HEK293T (cell line): ENCODE results near the gene CCDC102A.
"Not testable (repeated sequence)": the region's sequence is repeated elsewhere in the genome, so short reads cannot be mapped to it uniquely, and the experiment has no call there.

Experiments used
- CTCF ChIA-PET: fragments of 350-600 bp; formaldehyde crosslinking; extraction: SDS; loops from one replicate; lab custom pipeline; 2021; ENCODE audit warnings: antibody characterized with exemption, inconsistent platforms; lab: Yijun Ruan, JAX
- POLR2A ChIA-PET: fragments of 350-600 bp; formaldehyde crosslinking; extraction: SDS; loops from one replicate; lab custom pipeline; 2020; ENCODE audit warnings: antibody characterized with exemption, inconsistent platforms; lab: Yijun Ruan, JAX
- DNase-seq: peaks from one replicate; pipeline ENCODE4 v3.0.0; 2012; ENCODE audit warnings: mixed read lengths; ENCODE audit errors: extremely low spot score
- ARNT ChIP-seq: fragments of 450-650 bp; IDR thresholded peaks from 2 replicates; pipeline ENCODE4 v1.6.1; 2017; ENCODE audit warnings: mild to moderate bottlenecking
- BHLHE40 ChIP-seq: fragments of 450-650 bp; IDR thresholded peaks from 2 replicates; pipeline ENCODE4 v1.6.1; 2016; ENCODE audit warnings: mild to moderate bottlenecking, moderate library complexity, borderline replicate concordance
- CTBP1 ChIP-seq: fragments of 450-650 bp; IDR thresholded peaks from 2 replicates; pipeline ENCODE4 v1.6.1; 2016; ENCODE audit warnings: borderline replicate concordance
- ELF4 ChIP-seq: fragments of 450-650 bp; IDR thresholded peaks from 2 replicates; pipeline ENCODE4 v1.6.1; 2017; ENCODE audit warnings: antibody characterized with exemption
- FOXA1 ChIP-seq: fragments of 450-650 bp; IDR thresholded peaks from 2 replicates; pipeline ENCODE4 v1.6.1; 2016; ENCODE audit warnings: mild to moderate bottlenecking
- FOXK2 ChIP-seq: fragments of 450-650 bp; IDR thresholded peaks from 2 replicates; pipeline ENCODE4 v1.6.1; 2016; ENCODE audit warnings: mild to moderate bottlenecking
- FOXM1 ChIP-seq: fragments of 450-650 bp; IDR thresholded peaks from 2 replicates; pipeline ENCODE4 v1.6.1; 2017; ENCODE audit warnings: mild to moderate bottlenecking, borderline replicate concordance
- HDGF ChIP-seq: fragments of 450-650 bp; IDR thresholded peaks from 2 replicates; pipeline ENCODE4 v1.6.1; 2017; ENCODE audit warnings: antibody characterized with exemption, borderline replicate concordance
- L3MBTL2 ChIP-seq: fragments of 450-650 bp; conservative IDR thresholded peaks from 2 replicates; pipeline ENCODE4 v1.6.1; 2016; ENCODE audit warnings: mild to moderate bottlenecking
- LEF1 ChIP-seq: fragments of 450-650 bp; IDR thresholded peaks from 2 replicates; pipeline ENCODE4 v1.6.1; 2017; ENCODE audit warnings: mild to moderate bottlenecking, borderline replicate concordance
- NFRKB ChIP-seq: fragments of 450-650 bp; IDR thresholded peaks from 2 replicates; pipeline ENCODE4 v1.6.1; 2016; ENCODE audit warnings: mild to moderate bottlenecking, moderate library complexity
- SP1 ChIP-seq: fragments of 450-650 bp; IDR thresholded peaks from 2 replicates; pipeline ENCODE4 v1.6.1; 2017
- SUZ12 ChIP-seq: fragments of 450-650 bp; IDR thresholded peaks from 2 replicates; pipeline ENCODE4 v1.6.1; 2016; ENCODE audit warnings: mild to moderate bottlenecking
- TARDBP ChIP-seq: fragments of 450-650 bp; IDR thresholded peaks from 2 replicates; pipeline ENCODE4 v1.6.1; 2016
- ZNF384 ChIP-seq: fragments of 450-650 bp; IDR thresholded peaks from 2 replicates; pipeline ENCODE4 v1.6.1; 2016
- TF ChIP-seq, protein P1 (sequence below): fragments of 450-650 bp; IDR thresholded peaks from 2 replicates; pipeline ENCODE4 v1.6.1; 2016

Gene CCDC102A

DNA sequence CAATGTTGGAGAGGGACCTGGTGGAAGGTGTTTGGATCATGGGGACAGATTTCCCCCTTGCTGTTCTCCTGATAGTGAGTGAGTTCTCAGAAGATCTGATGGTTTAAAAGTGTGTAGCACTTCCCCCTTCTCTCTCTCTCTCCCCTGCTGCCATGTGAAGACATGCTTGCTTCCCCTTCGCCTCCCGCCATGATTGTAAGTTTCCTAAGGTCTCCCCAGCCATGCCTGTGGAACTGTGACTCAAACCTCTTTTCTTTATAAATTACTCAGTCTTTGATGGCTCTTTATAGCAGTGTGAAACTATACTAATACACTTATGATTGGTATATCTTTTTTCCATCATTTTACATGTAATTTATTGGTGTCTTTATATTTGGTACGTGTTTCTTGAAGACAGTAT is 19.5 kb upstream of the CCDC102A start:
- TF ChIP-seq, protein P1, sequence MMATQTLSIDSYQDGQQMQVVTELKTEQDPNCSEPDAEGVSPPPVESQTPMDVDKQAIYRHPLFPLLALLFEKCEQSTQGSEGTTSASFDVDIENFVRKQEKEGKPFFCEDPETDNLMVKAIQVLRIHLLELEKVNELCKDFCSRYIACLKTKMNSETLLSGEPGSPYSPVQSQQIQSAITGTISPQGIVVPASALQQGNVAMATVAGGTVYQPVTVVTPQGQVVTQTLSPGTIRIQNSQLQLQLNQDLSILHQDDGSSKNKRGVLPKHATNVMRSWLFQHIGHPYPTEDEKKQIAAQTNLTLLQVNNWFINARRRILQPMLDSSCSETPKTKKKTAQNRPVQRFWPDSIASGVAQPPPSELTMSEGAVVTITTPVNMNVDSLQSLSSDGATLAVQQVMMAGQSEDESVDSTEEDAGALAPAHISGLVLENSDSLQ: no peak
- TF ChIP-seq SP1: no peak
- no peak for TF ChIP-seq BHLHE40
- no peak for DNase-seq
- ChIA-PET POLR2A (no interaction called here), CTCF (no interaction called here)

DNA sequence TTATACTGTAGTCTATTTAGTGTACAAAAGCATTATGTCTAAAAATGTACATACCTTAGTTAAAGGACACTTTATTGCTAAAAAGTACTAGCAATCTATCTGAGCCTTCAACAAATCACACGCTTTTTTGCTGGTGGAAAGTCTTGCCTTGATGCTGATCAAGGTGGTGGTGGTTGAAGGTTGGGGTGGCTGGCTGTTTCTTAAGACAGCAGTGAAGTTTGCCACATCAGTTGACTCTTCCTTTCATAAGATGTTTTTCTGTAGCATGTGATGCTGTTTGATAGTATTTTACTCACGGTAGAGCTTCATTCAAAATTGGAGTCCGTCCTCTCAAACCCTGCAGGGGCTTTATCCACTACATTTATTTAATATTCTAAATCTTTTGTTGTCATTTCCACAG is 14.7 kb upstream of the CCDC102A start:
- POLR2A ChIA-PET: no interaction called here
- TF ChIP-seq HDGF (no peak), FOXA1 (no peak), TARDBP (no peak), LEF1 (no peak), BHLHE40 (no peak), ELF4 (no peak), L3MBTL2 (no peak), NFRKB (no peak), CTBP1 (no peak)
- TF ChIP-seq, protein P1: no peak
- DNase-seq: no peak
- CTCF ChIA-PET: no interaction called here

DNA sequence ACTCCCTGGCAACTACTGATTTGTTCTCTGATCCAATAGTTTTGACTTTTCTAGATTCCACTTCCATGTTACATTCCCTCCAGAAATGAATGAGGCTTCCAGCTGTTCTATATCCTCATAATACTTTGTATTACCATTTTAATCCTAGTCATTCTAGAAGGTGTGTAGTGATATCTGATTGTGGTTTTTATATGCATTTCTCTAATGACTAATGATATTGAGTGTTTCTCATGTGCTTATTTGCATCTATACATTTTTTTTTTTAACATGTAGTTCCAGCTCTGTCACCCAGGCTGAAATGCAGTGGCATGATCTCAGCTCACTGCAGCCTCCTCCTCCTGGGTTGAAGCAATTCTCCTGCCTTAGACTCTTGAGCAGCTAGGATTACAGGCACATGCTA is 13.4 kb upstream of the CCDC102A start:
- DNase-seq: no peak
- CTCF ChIA-PET: no interaction called here
- TF ChIP-seq FOXA1 (no peak), HDGF (no peak), ARNT (no peak)
- POLR2A ChIA-PET: interaction anchor here (0.8 kb wide), 1 partner anchor 64 kb away, joined by 3 read pairs; the partner anchor contains the start of gene DOK4

DNA sequence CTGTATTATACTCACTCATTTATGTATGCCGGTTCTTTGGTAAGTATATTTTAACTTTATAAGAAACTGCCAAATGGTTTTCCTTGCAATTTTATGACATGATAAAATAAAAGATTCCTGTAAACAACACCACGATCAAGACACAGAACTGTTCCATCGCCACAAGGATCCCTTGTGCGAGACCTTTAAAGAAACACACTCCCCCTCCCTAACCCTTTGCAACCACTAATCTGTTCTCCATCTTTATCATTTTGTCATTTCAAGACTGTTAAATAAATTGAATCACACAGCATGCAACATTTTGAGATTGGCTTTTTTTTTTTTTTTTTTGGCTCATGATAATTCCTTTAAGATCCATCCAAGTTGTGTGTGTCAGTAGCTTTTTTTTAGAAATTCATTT is 12.0 kb upstream of the CCDC102A start:
- TF ChIP-seq ZNF384: 0 out of 2 replicates have a peak, but pooled peaks have one; percentile 13
- TF ChIP-seq FOXK2: no peak
- POLR2A ChIA-PET: no interaction called here
- DNase-seq: no peak
- CTCF ChIA-PET: interaction anchor here (0.7 kb wide), 1 partner anchor 26 kb away, joined by 3 read pairs; no protein-coding TSS in a partner anchor

DNA sequence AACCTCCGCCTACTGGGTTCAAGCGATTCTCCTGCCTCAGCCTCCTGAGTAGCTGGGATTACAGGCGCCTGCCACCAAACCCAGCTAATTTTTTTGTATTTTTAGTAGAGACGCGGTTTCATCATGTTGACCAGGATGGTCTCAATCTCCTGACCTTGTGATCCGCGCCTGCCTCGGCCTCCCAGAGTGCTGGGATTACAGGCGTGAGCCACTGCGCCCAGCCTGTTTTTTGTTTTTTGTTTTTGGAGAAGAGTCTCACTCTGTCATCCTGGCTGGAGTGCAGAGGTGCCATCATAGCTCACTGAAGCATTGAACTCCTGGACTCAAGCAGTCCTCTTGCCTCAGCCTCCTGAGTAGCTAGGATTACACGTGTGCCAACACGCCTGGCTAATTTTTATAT is 11.2 kb upstream of the CCDC102A start:
- POLR2A ChIA-PET, DNase-seq, CTCF ChIA-PET: not testable (repeated sequence)

DNA sequence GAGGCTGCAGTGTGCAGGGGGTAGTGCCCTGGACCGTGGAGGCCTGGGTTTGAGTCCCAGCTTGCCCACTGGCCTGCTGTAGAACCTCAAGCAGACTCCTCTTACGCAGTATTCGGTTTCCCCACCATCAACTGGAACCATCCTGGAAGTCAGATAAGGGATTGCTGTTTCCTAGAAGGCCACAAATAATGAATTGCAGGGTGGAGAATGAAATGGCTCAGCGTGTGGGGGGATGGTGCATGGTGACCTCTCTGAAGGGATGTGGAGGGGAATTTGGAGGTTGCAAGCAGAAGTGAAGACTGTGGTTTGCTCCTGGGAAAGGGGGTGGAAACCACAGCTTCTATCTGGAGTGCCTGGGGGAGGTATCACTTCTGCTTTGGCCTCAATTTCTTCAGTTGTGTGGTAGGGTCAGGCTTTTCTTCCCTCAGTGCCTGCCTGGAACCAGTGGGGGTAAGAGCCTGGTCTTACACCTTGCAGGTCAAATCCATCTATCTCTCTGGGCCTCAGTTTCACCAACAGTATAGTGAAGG is 7.8 kb upstream of the CCDC102A start:
- TF ChIP-seq L3MBTL2: no peak
- no peak for TF ChIP-seq FOXK2
- TF ChIP-seq HDGF: no peak
- no peak for TF ChIP-seq SP1
- no peak for TF ChIP-seq CTBP1
- TF ChIP-seq FOXA1: no peak
- no peak for TF ChIP-seq ARNT
- TF ChIP-seq FOXM1: no peak
- TF ChIP-seq ZNF384: no peak
- ChIA-PET POLR2A (no interaction called here), CTCF (no interaction called here)
- peak; percentile 1 for DNase-seq

DNA sequence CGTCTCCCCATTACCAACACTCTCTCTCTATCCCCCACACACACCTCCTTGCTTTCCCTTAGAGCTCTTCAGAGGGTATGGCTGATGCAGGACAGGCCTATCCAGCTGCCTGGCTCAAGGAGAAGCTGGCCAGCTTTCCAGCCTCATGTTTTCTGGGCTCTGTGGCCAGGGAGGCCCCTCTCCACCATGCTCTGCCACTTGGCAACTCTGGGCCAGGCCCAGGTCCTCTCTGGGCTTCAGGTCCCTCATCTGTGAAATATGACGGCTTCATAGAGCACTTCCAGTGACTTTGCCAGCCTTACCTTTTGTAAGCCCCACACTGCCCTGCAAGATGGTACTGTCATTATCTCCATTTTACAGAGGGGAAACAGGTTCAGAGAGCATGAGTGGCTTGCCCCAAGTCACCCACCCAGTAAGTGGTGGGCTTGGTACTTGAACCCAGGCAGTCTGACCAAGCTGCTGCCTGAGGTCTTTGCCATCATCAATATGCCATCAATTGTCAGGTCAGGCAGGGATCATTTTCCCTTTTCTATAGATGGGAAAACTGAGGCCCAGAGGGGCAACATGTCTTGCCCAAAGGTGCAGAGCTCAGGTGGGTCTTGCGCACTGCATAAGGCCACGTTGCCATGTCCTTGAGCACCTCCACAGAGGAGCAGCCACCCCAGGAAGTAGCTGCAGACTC is 5.5 kb upstream of the CCDC102A start:
- no peak for DNase-seq
- ChIA-PET CTCF (no interaction called here), POLR2A (interaction anchor here (1.0 kb wide), 1 partner anchor 34 kb away, joined by 4 read pairs; no protein-coding TSS in a partner anchor)
- no peak for TF ChIP-seq FOXM1
- no peak for TF ChIP-seq SUZ12
- TF ChIP-seq L3MBTL2: no peak
- TF ChIP-seq FOXK2: no peak
- TF ChIP-seq ELF4: no peak
- TF ChIP-seq, protein P1: no peak
- TF ChIP-seq HDGF: no peak
- no peak for TF ChIP-seq TARDBP
- no peak for TF ChIP-seq SP1
